IPS DF 6.9 (cell line): ENCODE results near the gene PLB1.

Source experiments
- DNase-seq: peaks from one replicate; pipeline ENCODE4 v3.0.0-alpha.2; 2013; ENCODE audit warnings: low read depth, low spot score
- H3K27ac ChIP-seq: one replicate; pipeline ENCODE4 v1.5.1; 2013; ENCODE audit warnings: low read length, control low read depth
- H3K27me3 ChIP-seq: 2 replicates; pipeline ENCODE4 v1.6.1; 2013; ENCODE audit warnings: mild to moderate bottlenecking, low read length; ENCODE audit not compliant: control insufficient read depth, insufficient read depth
- H3K36me3 ChIP-seq: 2 replicates; pipeline ENCODE4 v1.6.1; 2013; ENCODE audit warnings: low read length; ENCODE audit not compliant: control insufficient read depth, insufficient read depth
- H3K4me1 ChIP-seq: 2 replicates; pipeline ENCODE4 v1.6.1; 2013; ENCODE audit warnings: low read length; ENCODE audit not compliant: control insufficient read depth, insufficient read depth
- H3K4me3 ChIP-seq: 2 replicates; pipeline ENCODE4 v1.5.1; 2013; ENCODE audit warnings: mild to moderate bottlenecking, low read length
- H3K9me3 ChIP-seq: 2 replicates; pipeline ENCODE4 v1.6.1; 2013; ENCODE audit warnings: low read length, inconsistent platforms; ENCODE audit not compliant: control insufficient read depth, insufficient read depth
- WGBS: extraction: QIAGEN DNeasy Blood & Tissue Kit; methylation state at CpG from one replicate; pipeline ENCODE4 v1.1.7; 2013; ENCODE audit warnings: mixed read lengths, missing lambda C conversion rate; ENCODE audit not compliant: insufficient read length, insufficient coverage; 5-methylcytosine and 5-hydroxymethylcytosine counted together

Gene PLB1

DNA sequence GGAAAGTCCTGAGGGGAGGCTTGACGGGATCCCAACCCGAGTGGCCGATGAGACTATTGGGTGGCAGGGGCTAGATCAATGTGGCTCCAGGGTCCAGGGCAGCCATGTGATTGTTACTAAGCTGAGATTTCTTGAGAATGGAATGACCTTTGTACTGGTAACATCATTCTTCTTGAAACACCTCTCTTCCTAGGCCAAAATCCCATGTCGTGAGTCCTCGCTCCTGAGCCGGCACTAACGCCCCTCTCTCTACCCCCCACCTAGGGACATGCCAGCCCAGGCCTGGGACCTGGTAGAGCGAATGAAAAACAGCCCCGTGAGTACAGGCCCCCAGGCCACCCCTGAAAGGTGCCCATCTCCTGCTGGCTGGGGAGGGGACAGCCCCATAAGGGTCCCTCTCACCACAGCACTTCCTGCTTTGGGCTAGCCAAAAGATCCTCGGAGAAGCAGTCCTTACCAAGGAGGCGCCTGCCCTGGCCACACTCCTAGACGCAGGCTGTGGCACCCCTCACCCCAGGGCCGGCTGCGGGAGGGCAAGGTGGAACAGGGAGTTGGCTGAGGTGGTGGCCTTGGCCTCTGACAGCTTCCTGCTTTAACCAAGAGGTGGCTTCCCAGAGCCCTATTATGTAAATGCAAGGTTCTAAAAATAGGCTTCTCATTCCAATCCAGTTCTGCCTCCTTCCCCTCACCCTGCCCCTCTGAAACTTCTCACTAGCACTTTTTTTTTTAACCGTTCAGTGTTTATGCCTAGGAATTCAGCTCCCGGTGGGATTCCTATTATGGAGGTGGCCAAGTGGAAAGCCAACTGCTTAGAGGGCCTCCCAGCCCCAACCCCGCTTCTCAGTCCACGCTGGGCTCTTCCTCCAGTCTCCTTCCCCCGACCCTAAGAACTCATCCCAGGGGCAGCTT lies 129.2 kb downstream of the PLB1 start:
- no peak overlapping the region for H3K4me3 ChIP-seq
- WGBS = no CpG with 5 or more reads among the region's 19 CpGs
- no peaks in the 10 kb centered on the region for H3K9me3 ChIP-seq
- no peaks in the 10 kb centered on the region for H3K27me3 ChIP-seq
- no peak overlapping the region for H3K27ac ChIP-seq
- no peaks in the 10 kb centered on the region for H3K36me3 ChIP-seq
- peaks cover 4% of the 10 kb centered on the region for H3K4me1 ChIP-seq
- no peak for DNase-seq

DNA sequence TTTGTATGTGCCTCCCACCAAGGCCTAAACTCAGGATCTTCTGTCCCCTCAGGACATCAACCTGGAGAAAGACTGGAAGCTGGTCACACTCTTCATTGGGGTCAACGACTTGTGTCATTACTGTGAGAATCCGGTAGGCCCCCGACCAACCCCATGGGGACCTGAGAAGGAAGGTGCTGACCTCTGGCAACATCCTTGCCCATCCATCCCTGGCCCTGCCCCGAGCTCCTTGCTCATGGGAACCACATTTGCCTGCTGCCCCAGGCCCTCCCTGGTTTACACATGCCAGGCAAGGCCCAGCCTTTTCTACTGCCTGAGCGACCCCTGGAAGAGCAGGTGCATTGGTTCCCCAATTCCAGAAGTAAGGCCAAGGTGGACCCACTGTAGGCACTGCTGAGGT lies 130.5 kb downstream of the PLB1 start:
- DNase-seq = no peak
- no CpG with 5 or more reads among the region's 5 CpGs for WGBS
- H3K4me3 ChIP-seq = no peak overlapping the region
- no peaks in the 10 kb centered on the region for H3K9me3 ChIP-seq
- H3K4me1 ChIP-seq = peaks cover 4% of the 10 kb centered on the region
- no peaks in the 10 kb centered on the region for H3K36me3 ChIP-seq
- no peaks in the 10 kb centered on the region for H3K27me3 ChIP-seq
- no peak overlapping the region for H3K27ac ChIP-seq

DNA sequence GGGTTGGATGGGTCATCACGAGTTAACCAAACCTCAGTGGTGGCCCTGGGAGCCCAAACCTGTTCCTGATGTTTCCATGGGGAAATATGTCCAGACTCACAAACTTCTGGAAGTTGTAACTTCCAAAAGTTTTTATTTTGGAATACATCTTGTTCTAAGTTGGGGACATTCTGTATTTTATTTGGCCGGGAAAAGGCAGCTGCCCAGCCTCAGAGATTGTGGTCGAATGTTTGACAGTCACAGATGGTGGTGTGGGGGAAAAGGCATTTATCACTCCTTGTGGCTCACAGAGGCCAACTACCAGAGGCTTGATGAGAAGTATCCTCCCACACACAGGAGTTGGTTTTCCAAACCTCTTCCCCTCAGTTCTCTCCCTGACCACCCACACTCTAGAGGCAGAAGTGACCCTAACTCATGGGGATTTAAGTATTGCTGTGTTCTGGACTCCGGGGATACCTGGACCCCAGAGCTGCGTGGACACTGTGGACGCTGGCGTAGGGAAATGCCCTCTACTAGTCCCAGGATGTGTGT lies 131.1 kb downstream of the PLB1 start:
- no peaks in the 10 kb centered on the region for H3K27me3 ChIP-seq
- H3K4me3 ChIP-seq = no peak overlapping the region
- peaks cover 4% of the 10 kb centered on the region for H3K4me1 ChIP-seq
- no peaks in the 10 kb centered on the region for H3K9me3 ChIP-seq
- H3K36me3 ChIP-seq = no peaks in the 10 kb centered on the region
- no peak overlapping the region for H3K27ac ChIP-seq
- no peak for DNase-seq
- WGBS = no CpG with 5 or more reads among the region's 7 CpGs

DNA sequence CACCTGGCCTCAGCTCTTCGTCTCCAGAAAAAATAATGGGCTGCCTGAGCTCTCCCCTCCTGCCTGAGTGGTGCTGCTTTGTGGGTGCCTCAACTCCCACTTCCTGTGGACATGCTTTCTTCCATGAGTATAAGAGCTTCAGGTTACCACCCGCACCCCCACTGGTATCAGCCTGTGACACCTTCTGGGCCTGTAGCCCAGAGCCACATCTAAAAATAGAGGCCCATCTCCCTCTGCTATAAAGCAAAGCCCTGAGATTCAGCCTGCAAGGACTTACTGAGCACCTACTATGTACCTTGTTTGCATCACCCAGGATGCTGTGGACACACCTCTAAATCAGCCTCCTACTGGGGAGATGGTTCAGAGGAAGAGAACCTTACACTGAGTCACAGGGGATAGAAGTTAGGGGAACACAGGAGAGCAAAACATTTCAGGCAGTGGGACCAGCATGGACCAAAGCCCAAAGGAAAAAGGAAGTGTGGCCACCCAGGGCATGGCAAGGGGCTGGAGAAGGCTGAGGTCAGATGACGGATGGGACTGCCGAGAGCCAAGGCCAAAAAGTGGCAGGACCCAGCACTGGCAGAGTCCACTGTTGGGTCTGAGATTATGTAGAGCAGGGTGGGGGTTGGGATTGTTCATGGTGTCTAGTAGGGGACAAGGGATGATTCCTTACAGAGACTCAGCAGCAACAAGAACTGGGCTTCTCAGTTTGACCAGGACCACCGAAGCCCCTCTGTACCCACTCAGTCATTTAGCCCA lies 132.0 kb downstream of the PLB1 start:
- WGBS = no CpG with 5 or more reads among the region's 5 CpGs
- Histone ChIP-seq H3K27ac (no peak overlapping the region), H3K4me3 (no peak overlapping the region), H3K4me1 (peaks cover 4% of the 10 kb centered on the region), H3K9me3 (no peaks in the 10 kb centered on the region), H3K36me3 (no peaks in the 10 kb centered on the region), H3K27me3 (no peaks in the 10 kb centered on the region)
- no peak for DNase-seq

DNA sequence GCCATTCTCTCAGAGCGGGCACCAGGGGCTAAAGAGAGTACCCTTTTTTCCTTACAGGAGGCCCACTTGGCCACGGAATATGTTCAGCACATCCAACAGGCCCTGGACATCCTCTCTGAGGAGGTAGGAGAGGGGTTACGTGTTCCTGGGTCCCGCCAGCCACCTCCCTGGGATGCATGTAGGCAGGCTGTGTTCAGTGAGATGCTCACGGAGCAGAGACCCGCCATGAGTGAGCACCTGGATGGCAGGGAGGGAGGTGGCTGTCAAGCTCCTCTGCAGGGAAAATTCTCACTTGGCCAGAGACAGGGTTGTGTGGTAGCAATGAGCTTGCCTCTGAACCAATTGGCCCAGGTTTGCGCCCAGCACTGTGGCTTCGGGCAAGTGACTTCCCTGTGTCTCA lies 132.6 kb downstream of the PLB1 start:
- H3K4me1 ChIP-seq = peaks cover 4% of the 10 kb centered on the region
- H3K9me3 ChIP-seq = no peaks in the 10 kb centered on the region
- H3K4me3 ChIP-seq = no peak overlapping the region
- H3K36me3 ChIP-seq = no peaks in the 10 kb centered on the region
- WGBS = no CpG with 5 or more reads among the region's 8 CpGs
- DNase-seq = no peak
- H3K27me3 ChIP-seq = no peaks in the 10 kb centered on the region
- H3K27ac ChIP-seq = no peak overlapping the region

DNA sequence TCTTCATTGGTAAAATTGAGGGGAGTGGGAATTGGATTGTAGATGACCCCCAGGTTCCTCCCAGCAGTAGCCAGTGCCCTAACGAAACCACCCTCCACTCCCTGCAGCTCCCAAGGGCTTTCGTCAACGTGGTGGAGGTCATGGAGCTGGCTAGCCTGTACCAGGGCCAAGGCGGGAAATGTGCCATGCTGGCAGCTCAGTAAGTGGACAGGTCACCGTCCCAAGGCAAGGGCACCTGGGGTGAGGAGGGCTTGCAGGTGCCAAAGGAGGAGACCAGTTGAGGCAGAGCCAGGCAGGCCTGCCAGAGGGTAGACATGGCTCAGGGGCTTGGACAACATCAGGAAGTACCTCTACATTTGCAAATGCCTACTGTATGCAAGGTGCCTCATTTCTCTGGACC lies 133.1 kb downstream of the PLB1 start:
- Histone ChIP-seq H3K4me1 (peaks cover 4% of the 10 kb centered on the region), H3K27me3 (no peaks in the 10 kb centered on the region), H3K27ac (no peak overlapping the region), H3K36me3 (no peaks in the 10 kb centered on the region), H3K9me3 (no peaks in the 10 kb centered on the region), H3K4me3 (no peak overlapping the region)
- no CpG with 5 or more reads among the region's 5 CpGs for WGBS
- DNase-seq = no peak

DNA sequence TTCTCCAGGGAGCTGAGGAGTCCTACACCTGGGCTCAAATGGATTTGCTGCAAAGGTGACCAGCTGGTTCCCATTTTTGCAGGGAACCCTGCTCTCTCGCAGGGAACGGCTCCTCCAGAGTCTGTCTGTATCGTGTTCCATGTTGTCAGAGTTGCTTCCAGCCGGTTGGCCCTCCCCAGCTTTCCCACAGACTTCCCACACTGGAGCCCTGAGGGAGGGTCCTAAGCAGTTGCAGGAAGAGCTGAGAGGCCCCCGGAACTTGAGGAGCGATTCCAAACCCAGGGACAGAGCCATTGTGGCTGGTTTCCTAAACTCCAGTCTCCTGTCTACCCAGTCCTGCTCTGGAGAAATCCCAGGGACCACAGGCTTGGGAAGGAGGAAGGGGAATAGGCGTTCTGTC lies 134.1 kb downstream of the PLB1 start:
- Histone ChIP-seq H3K27ac (no peak overlapping the region), H3K9me3 (no peaks in the 10 kb centered on the region), H3K27me3 (no peaks in the 10 kb centered on the region), H3K4me3 (no peak overlapping the region), H3K4me1 (peaks cover 4% of the 10 kb centered on the region), H3K36me3 (no peaks in the 10 kb centered on the region)
- no CpG with 5 or more reads among the region's 7 CpGs for WGBS
- no peak for DNase-seq

DNA sequence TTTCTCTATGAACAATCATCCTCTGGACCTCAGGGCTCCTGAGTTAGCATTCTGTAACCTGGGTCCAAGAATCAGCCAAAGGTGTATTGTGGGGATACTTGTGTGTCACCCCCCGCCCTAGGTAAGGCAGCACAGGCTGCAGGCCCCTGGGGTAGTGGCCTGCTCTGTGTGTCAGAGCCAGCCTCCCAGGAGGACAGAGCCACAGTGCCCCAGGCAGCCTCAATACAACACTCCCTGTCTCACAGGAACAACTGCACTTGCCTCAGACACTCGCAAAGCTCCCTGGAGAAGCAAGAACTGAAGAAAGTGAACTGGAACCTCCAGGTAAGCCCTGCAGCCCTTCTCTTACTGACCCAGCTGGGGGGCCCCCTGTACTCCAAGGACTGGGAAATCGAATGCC lies 134.5 kb downstream of the PLB1 start:
- DNase-seq = no peak
- Histone ChIP-seq H3K36me3 (no peaks in the 10 kb centered on the region), H3K4me1 (peaks cover 2% of the 10 kb centered on the region; the same call in 1 of the 2 replicates), H3K4me3 (no peak overlapping the region), H3K27ac (no peak overlapping the region), H3K9me3 (no peaks in the 10 kb centered on the region), H3K27me3 (no peaks in the 10 kb centered on the region)
- no CpG with 5 or more reads among the region's 3 CpGs for WGBS

DNA sequence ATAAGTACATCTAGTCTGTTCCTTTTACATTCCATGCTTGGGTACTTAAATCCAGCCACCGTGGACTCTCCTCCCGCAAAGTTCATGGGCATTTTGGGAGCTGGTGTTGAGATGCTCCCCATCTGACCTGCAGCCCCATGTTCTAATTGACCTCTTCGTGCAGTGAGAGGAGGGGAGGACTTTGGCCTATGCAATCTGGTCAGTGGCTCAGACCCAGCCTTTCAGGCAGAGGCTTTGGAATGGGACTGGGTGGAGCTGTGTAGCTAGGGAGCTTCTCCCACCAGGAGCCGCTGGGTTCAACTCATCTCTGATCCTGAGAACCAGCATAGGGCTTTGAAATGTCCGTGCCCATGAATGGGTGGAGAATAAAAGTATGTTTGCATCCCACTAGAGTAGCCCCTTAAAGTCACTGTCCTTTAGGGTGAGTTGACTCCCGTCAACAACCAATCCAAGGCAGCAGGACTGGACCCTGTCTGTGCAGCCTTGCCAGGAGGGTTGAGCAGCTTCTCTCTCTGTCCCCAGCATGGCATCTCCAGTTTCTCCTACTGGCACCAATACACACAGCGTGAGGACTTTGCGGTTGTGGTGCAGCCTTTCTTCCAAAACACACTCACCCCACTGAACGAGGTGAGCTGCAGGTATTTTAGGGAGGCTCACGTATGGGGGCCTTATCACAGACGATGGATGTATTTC lies 135.8 kb downstream of the PLB1 start:
- no peaks in the 10 kb centered on the region for H3K4me1 ChIP-seq
- no CpG with 5 or more reads among the region's 11 CpGs for WGBS

DNA sequence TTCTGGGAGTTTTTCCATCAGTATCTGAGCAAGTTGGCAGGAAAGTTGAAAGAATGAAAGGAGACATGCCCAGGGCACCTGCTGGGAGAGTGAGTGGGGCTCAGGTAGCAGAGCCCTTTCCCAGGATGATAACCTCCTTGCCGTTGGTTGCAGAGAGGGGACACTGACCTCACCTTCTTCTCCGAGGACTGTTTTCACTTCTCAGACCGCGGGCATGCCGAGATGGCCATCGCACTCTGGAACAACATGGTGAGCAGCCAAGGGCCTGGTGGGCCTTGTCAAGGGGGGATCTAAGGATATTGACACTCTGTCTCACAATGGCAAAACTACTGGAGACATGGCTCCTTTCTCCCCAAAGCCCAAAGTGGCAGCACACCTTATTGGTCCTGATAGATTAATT lies 136.9 kb downstream of the PLB1 start:
- no peaks in the 10 kb centered on the region for H3K27me3 ChIP-seq
- no peaks in the 10 kb centered on the region for H3K9me3 ChIP-seq
- no peaks in the 10 kb centered on the region for H3K4me1 ChIP-seq
- no peak overlapping the region for H3K4me3 ChIP-seq
- no peak for DNase-seq
- no peak overlapping the region for H3K27ac ChIP-seq
- H3K36me3 ChIP-seq = no peaks in the 10 kb centered on the region
- no CpG with 5 or more reads among the region's 6 CpGs for WGBS

More for the DNA sequence above, 135.8 kb downstream of the PLB1 start:
- no peak for DNase-seq
- H3K36me3 ChIP-seq = no peaks in the 10 kb centered on the region
- H3K27ac ChIP-seq = no peak overlapping the region
- H3K27me3 ChIP-seq = no peaks in the 10 kb centered on the region
- H3K4me3 ChIP-seq = no peak overlapping the region
- H3K9me3 ChIP-seq = no peaks in the 10 kb centered on the region
